H9 (cell line): Measurements from ENCODE around the gene RAP1GAP2. TPM values are rescaled to one million over a fixed set of nuclear protein-coding genes. Genes with fewer than 3 reads are reported as not detected.

Experiments used
- DNase-seq: peaks from one replicate; pipeline ENCODE4 v3.0.0-alpha.2; 2017
- H2AFZ ChIP-seq: one replicate; pipeline ENCODE4 v1.6.1; 2013; ENCODE audit warnings: mild to moderate bottlenecking, low read length, control low read depth, moderate library complexity
- H2AK5ac ChIP-seq: 2 replicates; pipeline ENCODE4 v1.6.1; 2013; ENCODE audit warnings: low read length, control low read depth, mixed read lengths; ENCODE audit not compliant: insufficient read length
- H2BK120ac ChIP-seq: one replicate; pipeline ENCODE4 v1.6.1; 2013; ENCODE audit warnings: low read depth, mild to moderate bottlenecking, low read length, control low read depth, inconsistent platforms; ENCODE audit not compliant: poor library complexity, severe bottlenecking
- H2BK12ac ChIP-seq: 2 replicates; pipeline ENCODE4 v1.6.1; 2013; ENCODE audit warnings: low read length, control low read depth, mixed read lengths, low read depth; ENCODE audit not compliant: insufficient read length
- H2BK15ac ChIP-seq: 2 replicates; pipeline ENCODE4 v1.6.1; 2013; ENCODE audit warnings: low read depth, low read length, control low read depth
- H2BK20ac ChIP-seq: one replicate; pipeline ENCODE4 v1.6.1; 2013; ENCODE audit warnings: low read depth, mild to moderate bottlenecking, low read length, control low read depth, inconsistent platforms; ENCODE audit not compliant: poor library complexity, severe bottlenecking
- H2BK5ac ChIP-seq: 2 replicates; pipeline ENCODE4 v1.6.1; 2013; ENCODE audit warnings: low read length, control low read depth, mixed read lengths; ENCODE audit not compliant: insufficient read length
- H3K14ac ChIP-seq: 2 replicates; pipeline ENCODE4 v1.6.1; 2013; ENCODE audit warnings: low read length, control low read depth; ENCODE audit not compliant: insufficient read depth
- H3K18ac ChIP-seq: 2 replicates; pipeline ENCODE4 v1.6.1; 2013; ENCODE audit warnings: low read depth, mild to moderate bottlenecking, mixed read lengths, low read length, control low read depth; ENCODE audit not compliant: insufficient read length
- H3K23ac ChIP-seq: 2 replicates; pipeline ENCODE4 v1.6.1; 2013; ENCODE audit warnings: low read length, control low read depth, mixed read lengths, low read depth; ENCODE audit not compliant: insufficient read length
- H3K23me2 ChIP-seq: 2 replicates; pipeline ENCODE4 v1.6.1; 2013; ENCODE audit warnings: low read depth, mild to moderate bottlenecking, mixed read lengths, low read length, control low read depth; ENCODE audit not compliant: insufficient read length, poor library complexity, severe bottlenecking
- H3K27ac ChIP-seq: 2 replicates; pipeline ENCODE4 v1.5.1; 2013; ENCODE audit warnings: low read length, control low read depth, mixed read lengths, low read depth; ENCODE audit not compliant: insufficient read length
- H3K27me3 ChIP-seq: 2 replicates; pipeline ENCODE4 v1.6.1; 2013; ENCODE audit warnings: low read length, control low read depth, inconsistent platforms; ENCODE audit not compliant: insufficient read depth
- H3K4ac ChIP-seq: 2 replicates; pipeline ENCODE4 v1.6.1; 2013; ENCODE audit warnings: low read depth, mild to moderate bottlenecking, control low read depth, inconsistent platforms, low read length, moderate library complexity
- H3K4me1 ChIP-seq: 2 replicates; pipeline ENCODE4 v1.6.1; 2013; ENCODE audit warnings: low read length, control low read depth, inconsistent platforms; ENCODE audit not compliant: insufficient read depth
- H3K4me2 ChIP-seq: 2 replicates; pipeline ENCODE4 v1.6.1; 2013; ENCODE audit warnings: low read length, control low read depth, mixed read lengths; ENCODE audit not compliant: insufficient read length, insufficient read depth
- H3K56ac ChIP-seq: 2 replicates; pipeline ENCODE4 v1.6.1; 2013; ENCODE audit warnings: low read depth, mild to moderate bottlenecking, mixed read lengths, low read length, control low read depth; ENCODE audit not compliant: insufficient read length
- H3K79me1 ChIP-seq: 2 replicates; pipeline ENCODE4 v1.6.1; 2013; ENCODE audit warnings: low read depth, mild to moderate bottlenecking, moderate library complexity, low read length, control low read depth, inconsistent platforms; ENCODE audit not compliant: insufficient read depth, poor library complexity, severe bottlenecking
- H3K79me2 ChIP-seq: 2 replicates; pipeline ENCODE4 v1.6.1; 2013; ENCODE audit warnings: low read length, control low read depth, inconsistent platforms; ENCODE audit not compliant: insufficient read depth
- H3K9ac ChIP-seq: 2 replicates; pipeline ENCODE4 v1.6.1; 2013; ENCODE audit warnings: low read length, control low read depth, mixed read lengths; ENCODE audit not compliant: insufficient read length; ENCODE audit errors: extremely low read depth
- H3K9me3 ChIP-seq: one replicate; pipeline ENCODE4 v1.6.1; 2013; ENCODE audit warnings: low read depth, low read length, inconsistent platforms; ENCODE audit not compliant: control insufficient read depth
- H3T11ph ChIP-seq: one replicate; pipeline ENCODE4 v1.6.1; 2013; ENCODE audit warnings: mild to moderate bottlenecking, low read length, control low read depth, inconsistent platforms
- H4K20me1 ChIP-seq: one replicate; pipeline ENCODE4 v1.6.1; 2013; ENCODE audit not compliant: control insufficient read depth, insufficient read length, insufficient read depth
- H4K5ac ChIP-seq: 2 replicates; pipeline ENCODE4 v1.6.1; 2013; ENCODE audit warnings: low read depth, mild to moderate bottlenecking, mixed read lengths, low read length, control low read depth; ENCODE audit not compliant: insufficient read length
- H4K8ac ChIP-seq: replicated peaks from 2 replicates; pipeline ENCODE4 v1.6.1; 2013; ENCODE audit warnings: low read length, control low read depth, mixed read lengths, low read depth; ENCODE audit not compliant: insufficient read length
- H4K91ac ChIP-seq: 2 replicates; pipeline ENCODE4 v1.6.1; 2013; ENCODE audit warnings: low read depth, mild to moderate bottlenecking, moderate library complexity, mixed read lengths, low read length, control low read depth; ENCODE audit not compliant: insufficient read length
- H3K27ac Mint-ChIP-seq, 3 experiments: 2 replicates in 2 of 3; 3 replicates in 1 of 3; pipeline ENCODE4 v1.8.0; 2020 to 2021; ENCODE audit warnings: mixed read lengths in 3 of 3, mild to moderate bottlenecking in 1 of 3, moderate library complexity in 1 of 3
- H3K27me3 Mint-ChIP-seq: 2 replicates; pipeline ENCODE4 v1.8.0; 2021; ENCODE audit warnings: low read depth, mild to moderate bottlenecking, moderate library complexity, mixed read lengths
- H3K36me3 Mint-ChIP-seq, 3 experiments: 2 replicates in 2 of 3; 3 replicates in 1 of 3; pipeline ENCODE4 v1.8.0; 2020 to 2021; ENCODE audit warnings: low read depth in 3 of 3, mixed read lengths in 3 of 3; ENCODE audit not compliant: insufficient read depth in 1 of 3
- H3K4me1 Mint-ChIP-seq, 2 experiments: 2 replicates each; pipeline ENCODE4 v1.8.0; 2020; ENCODE audit warnings: mixed read lengths in 2 of 2
- H3K4me3 Mint-ChIP-seq, 2 experiments: 2 replicates in 1 of 2; 3 replicates in 1 of 2; pipeline ENCODE4 v1.8.0; 2020 to 2021; ENCODE audit warnings: mild to moderate bottlenecking in 2 of 2, mixed read lengths in 2 of 2, moderate library complexity in 1 of 2
- H3K9me3 Mint-ChIP-seq, 2 experiments: 2 replicates in 1 of 2; 3 replicates in 1 of 2; pipeline ENCODE4 v1.8.0; 2020; ENCODE audit warnings: mild to moderate bottlenecking in 2 of 2, mixed read lengths in 2 of 2, moderate library complexity in 1 of 2
- WGBS: extraction: QIAGEN DNeasy Blood & Tissue Kit; methylation state at CpG from one replicate; pipeline ENCODE4 v1.1.7; 2013; ENCODE audit warnings: missing lambda C conversion rate, low lambda C conversion rate, mixed read lengths; ENCODE audit not compliant: insufficient read length; ENCODE audit errors: extremely low coverage; 5-methylcytosine and 5-hydroxymethylcytosine counted together
- total RNA-seq: library from RNA; stranded (reverse); gene quantifications from 2 replicates; pipeline ENCODE4 v1.2.1, GENCODE V29; 2021
- TF ChIP-seq, protein P1 (sequence below): fragments of 200-600 bp; sonication (generic); conservative IDR thresholded peaks from 3 replicates; pipeline ENCODE4 v1.8.0; 2021; ENCODE audit warnings: antibody characterized with exemption, mild to moderate bottlenecking

Gene RAP1GAP2
- total RNA-seq, 1 experiment from 2014 or later: 33.8 TPM

DNA sequence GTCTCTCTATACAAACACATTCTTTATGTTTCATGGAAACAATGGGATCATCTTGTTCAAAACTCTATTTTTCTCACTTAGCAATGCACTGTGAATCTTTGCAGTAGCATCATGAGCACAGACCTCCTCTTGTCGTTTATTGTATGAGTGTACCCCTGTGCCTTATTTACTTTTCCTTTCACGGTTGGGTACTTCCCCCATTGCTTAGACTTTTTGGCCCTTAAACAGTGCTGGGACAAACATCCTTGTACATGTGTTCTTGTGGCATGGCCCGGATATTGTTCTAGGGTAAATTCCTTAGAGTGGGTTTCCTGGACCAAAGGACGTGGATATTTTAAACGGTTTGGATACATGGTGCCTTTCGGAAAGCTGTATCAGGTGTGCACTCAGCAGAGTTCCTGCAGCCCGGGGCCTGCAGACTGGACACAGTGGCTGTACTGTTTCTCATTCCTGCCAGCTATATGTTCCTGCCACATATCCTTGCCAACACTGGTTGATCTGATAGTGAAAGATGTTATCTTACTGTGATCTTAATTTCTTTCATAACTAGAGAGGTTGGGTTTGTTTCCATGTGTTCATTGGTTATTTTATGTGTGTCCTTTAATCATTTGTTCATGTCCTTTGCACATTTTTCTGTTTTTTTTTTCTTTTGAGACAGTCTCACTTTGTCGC lies 156.1 kb downstream of the RAP1GAP2 start:
- H3K4ac ChIP-seq: no peak overlapping the region
- H3K4me1 ChIP-seq: peaks cover 3% of the 10 kb centered on the region; the same call in 1 of the 2 replicates
- H3K23me2 ChIP-seq: no peaks in the 10 kb centered on the region
- no peak overlapping the region for H2BK20ac ChIP-seq
- Mint-ChIP-seq H3K27me3 (no peaks in the 10 kb centered on the region), H3K27ac (peak overlapping the region in 1 of 3 experiments; percentile 47; a peak in 2 of 7 replicates), H3K9me3 (no peaks in the 10 kb centered on the region; a peak in 1 of 5 replicates), H3K36me3 (no peaks in the 10 kb centered on the region), H3K4me3 (no peak overlapping the region), H3K4me1 (peaks cover 17 to 22% of the 10 kb centered on the region in 2 experiments)
- H2BK5ac ChIP-seq: no peak overlapping the region
- H3K14ac ChIP-seq: no peak overlapping the region
- no peak overlapping the region for H2BK12ac ChIP-seq
- TF ChIP-seq, protein P1, sequence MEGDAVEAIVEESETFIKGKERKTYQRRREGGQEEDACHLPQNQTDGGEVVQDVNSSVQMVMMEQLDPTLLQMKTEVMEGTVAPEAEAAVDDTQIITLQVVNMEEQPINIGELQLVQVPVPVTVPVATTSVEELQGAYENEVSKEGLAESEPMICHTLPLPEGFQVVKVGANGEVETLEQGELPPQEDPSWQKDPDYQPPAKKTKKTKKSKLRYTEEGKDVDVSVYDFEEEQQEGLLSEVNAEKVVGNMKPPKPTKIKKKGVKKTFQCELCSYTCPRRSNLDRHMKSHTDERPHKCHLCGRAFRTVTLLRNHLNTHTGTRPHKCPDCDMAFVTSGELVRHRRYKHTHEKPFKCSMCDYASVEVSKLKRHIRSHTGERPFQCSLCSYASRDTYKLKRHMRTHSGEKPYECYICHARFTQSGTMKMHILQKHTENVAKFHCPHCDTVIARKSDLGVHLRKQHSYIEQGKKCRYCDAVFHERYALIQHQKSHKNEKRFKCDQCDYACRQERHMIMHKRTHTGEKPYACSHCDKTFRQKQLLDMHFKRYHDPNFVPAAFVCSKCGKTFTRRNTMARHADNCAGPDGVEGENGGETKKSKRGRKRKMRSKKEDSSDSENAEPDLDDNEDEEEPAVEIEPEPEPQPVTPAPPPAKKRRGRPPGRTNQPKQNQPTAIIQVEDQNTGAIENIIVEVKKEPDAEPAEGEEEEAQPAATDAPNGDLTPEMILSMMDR: no peak
- peak; percentile 16 for DNase-seq
- WGBS: no CpG with 5 or more reads among the region's 8 CpGs
- no peak overlapping the region for H2BK120ac ChIP-seq
- no peak overlapping the region for H3T11ph ChIP-seq
- H3K9me3 ChIP-seq: no peaks in the 10 kb centered on the region
- H2AK5ac ChIP-seq: no peak overlapping the region
- H3K79me2 ChIP-seq: 0 out of 2 replicates have a peak, but pooled peaks cover 2% of the 10 kb centered on the region
- H3K27me3 ChIP-seq: no peaks in the 10 kb centered on the region; the same call in 1 of the 2 replicates
- H3K9ac ChIP-seq: no peak overlapping the region
- H2BK15ac ChIP-seq: no peak overlapping the region
- no peak overlapping the region for H3K18ac ChIP-seq
- H4K91ac ChIP-seq: no peak overlapping the region
- no peak overlapping the region for H3K4me2 ChIP-seq
- no peak overlapping the region for H4K8ac ChIP-seq
- H3K79me1 ChIP-seq: no peaks in the 10 kb centered on the region
- no peak overlapping the region for H3K27ac ChIP-seq
- no peaks in the 10 kb centered on the region for H4K20me1 ChIP-seq
- H4K5ac ChIP-seq: no peak overlapping the region
- no peak overlapping the region for H3K56ac ChIP-seq
- H3K23ac ChIP-seq: no peak overlapping the region
- no peak overlapping the region for H2AFZ ChIP-seq
